RWPE2 (cell line): ENCODE data around the gene DLG5.

ENCODE experiments used
- ATAC-seq: fragments of 200-7000 bp; cut with Tn5 transposase; 3 replicates; pipeline ENCODE4 v1.9.1; 2021; ENCODE audit warnings: low read depth
- DNase-seq: peaks from one replicate; pipeline ENCODE4 v3.0.0-alpha.2; 2020; ENCODE audit warnings: low spot score
- H3K27ac ChIP-seq: fragments of 450-650 bp; 2 replicates; pipeline ENCODE4 v1.5.1; 2017; ENCODE audit warnings: mild to moderate bottlenecking; ENCODE audit not compliant: poor library complexity, severe bottlenecking
- H3K27me3 ChIP-seq: fragments of 250-450 bp; sonication (Bioruptor Pico); 2 replicates; pipeline ENCODE4 v1.5.1; 2021; ENCODE audit warnings: mild to moderate bottlenecking, moderate library complexity; ENCODE audit not compliant: insufficient read depth, poor library complexity, severe bottlenecking
- H3K36me3 ChIP-seq: fragments of 250-450 bp; sonication (Bioruptor Pico); 2 replicates; pipeline ENCODE4 v1.5.1; 2020; ENCODE audit warnings: low read depth, mild to moderate bottlenecking, moderate library complexity
- H3K4me1 ChIP-seq: fragments of 250-450 bp; sonication (Bioruptor Pico); 2 replicates; pipeline ENCODE4 v1.5.1; 2021; ENCODE audit warnings: mild to moderate bottlenecking, moderate library complexity; ENCODE audit not compliant: insufficient read depth, poor library complexity, severe bottlenecking
- H3K4me3 ChIP-seq: fragments of 250-450 bp; sonication (Bioruptor Pico); 2 replicates; pipeline ENCODE4 v1.5.1; 2021; ENCODE audit warnings: mild to moderate bottlenecking, moderate library complexity; ENCODE audit not compliant: severe bottlenecking
- H3K9me3 ChIP-seq: fragments of 250-450 bp; sonication (Bioruptor Pico); 2 replicates; pipeline ENCODE4 v1.5.1; 2021; ENCODE audit warnings: mild to moderate bottlenecking, moderate library complexity; ENCODE audit not compliant: severe bottlenecking
- CTCF ChIP-seq: fragments of 450-650 bp; IDR thresholded peaks from one replicate; pipeline ENCODE4 v1.5.1; 2017; ENCODE audit warnings: mild to moderate bottlenecking, moderate library complexity; ENCODE audit not compliant: poor library complexity, severe bottlenecking

Gene DLG5

GRCh38 chr10:77940225-77940624 is 13.7 kb upstream of the DLG5 start:
- Histone ChIP-seq H3K36me3 (no peaks in the 10 kb centered on the region), H3K9me3 (no peaks in the 10 kb centered on the region), H3K4me1 (peaks cover 30% of the 10 kb centered on the region), H3K27ac (peak overlapping the region; percentile 53), H3K4me3 (no peak overlapping the region), H3K27me3 (no peaks in the 10 kb centered on the region)
- no peak for DNase-seq
- ATAC-seq: no peak
- no peak for TF ChIP-seq CTCF

GRCh38 chr10:77939561-77940001 is 13.0 kb upstream of the DLG5 start:
- no peak for TF ChIP-seq CTCF
- Histone ChIP-seq H3K4me3 (no peak overlapping the region), H3K36me3 (no peaks in the 10 kb centered on the region), H3K27me3 (no peaks in the 10 kb centered on the region), H3K4me1 (peaks cover 24% of the 10 kb centered on the region), H3K9me3 (no peaks in the 10 kb centered on the region), H3K27ac (no peak overlapping the region)
- ATAC-seq (no peak), DNase-seq (no peak)

GRCh38 chr10:77936697-77937567 is 10.4 kb upstream of the DLG5 start:
- no peak for DNase-seq

GRCh38 chr10:77932016-77932715 is 5.6 kb upstream of the DLG5 start:
- no peak overlapping the region for H3K27ac ChIP-seq
- no peak for TF ChIP-seq CTCF
- ATAC-seq (peak; percentile 34; the same call in 2 of the 3 replicates), DNase-seq (no peak)
- H3K4me3 ChIP-seq: no peak overlapping the region
- H3K27me3 ChIP-seq: no peaks in the 10 kb centered on the region
- H3K36me3 ChIP-seq: no peaks in the 10 kb centered on the region
- peaks cover 7% of the 10 kb centered on the region for H3K4me1 ChIP-seq
- H3K9me3 ChIP-seq: no peaks in the 10 kb centered on the region

More at GRCh38 chr10:77936697-77937567, 10.4 kb upstream of the DLG5 start:
- H3K4me1 ChIP-seq: peaks cover 12% of the 10 kb centered on the region
- no peaks in the 10 kb centered on the region for H3K9me3 ChIP-seq
- H3K4me3 ChIP-seq: no peak overlapping the region
- H3K27ac ChIP-seq: no peak overlapping the region
- no peaks in the 10 kb centered on the region for H3K36me3 ChIP-seq
- H3K27me3 ChIP-seq: no peaks in the 10 kb centered on the region
- TF ChIP-seq CTCF: no peak
- no peak for ATAC-seq
